Keratinocyte (primary cell): Measurements from ENCODE around the gene NF1. TPM values are rescaled to one million over a fixed set of nuclear protein-coding genes. Genes with fewer than 3 reads are reported as not detected.

Source experiments
- DNase-seq: peaks from one replicate; pipeline ENCODE4 v3.0.0-alpha.2; 2011; ENCODE audit warnings: low read depth, missing footprints, low spot score
- FAIRE-seq: peaks from 2 replicates; lab custom pipeline; 2011; peaks lifted over from hg19 to GRCh38; lab: Jason Lieb, UNC
- H2AFZ ChIP-seq: 2 replicates; pipeline ENCODE4 v1.6.0; 2012; ENCODE audit warnings: low read length, control low read depth, inconsistent platforms; ENCODE audit not compliant: control insufficient read depth
- H3K27ac ChIP-seq: 2 replicates; pipeline ENCODE4 v1.5.1; 2011; ENCODE audit warnings: low read length; ENCODE audit not compliant: control insufficient read depth, insufficient read depth
- H3K27me3 ChIP-seq: 3 replicates; pipeline ENCODE4 v1.6.0; 2011; ENCODE audit warnings: low read length; ENCODE audit not compliant: control insufficient read depth, insufficient read depth; ENCODE audit errors: extremely low read depth
- H3K36me3 ChIP-seq, 2 experiments: 2 replicates in 1 of 2; 3 replicates in 1 of 2; pipeline ENCODE4 v1.5.1; 2011; ENCODE audit warnings: low read length in 2 of 2, mild to moderate bottlenecking in 1 of 2; ENCODE audit not compliant: control insufficient read depth in 2 of 2, insufficient read depth in 2 of 2; ENCODE audit errors: extremely low read depth in 1 of 2
- H3K4me1 ChIP-seq: 3 replicates; pipeline ENCODE4 v1.5.1; 2011; ENCODE audit warnings: low read length; ENCODE audit not compliant: control insufficient read depth, insufficient read depth; ENCODE audit errors: extremely low read depth
- H3K4me2 ChIP-seq: 3 replicates; pipeline ENCODE4 v1.6.0; 2011; ENCODE audit warnings: low read depth, low read length; ENCODE audit not compliant: control insufficient read depth, insufficient read depth; ENCODE audit errors: extremely low read depth
- H3K4me3 ChIP-seq, 3 experiments: fragments of 200-600 bp in 1 of 3; sonication (generic) in 1 of 3; 2 replicates in 2 of 3; 3 replicates in 1 of 3; pipeline ENCODE4 v1.5.1; 2011 to 2016; ENCODE audit warnings: low read length in 3 of 3, mild to moderate bottlenecking in 3 of 3, control low read depth in 2 of 3, inconsistent platforms in 1 of 3, low read depth in 1 of 3, mixed read lengths in 1 of 3, mixed run types in 1 of 3, moderate library complexity in 1 of 3; ENCODE audit not compliant: control insufficient read depth in 2 of 3, insufficient read depth in 2 of 3; ENCODE audit errors: extremely low read depth in 1 of 3
- H3K79me2 ChIP-seq: 2 replicates; pipeline ENCODE4 v1.6.0; 2012; ENCODE audit warnings: low read length; ENCODE audit not compliant: control insufficient read depth, insufficient read depth
- H3K9ac ChIP-seq: 3 replicates; pipeline ENCODE4 v1.6.0; 2011; ENCODE audit warnings: low read length; ENCODE audit not compliant: control insufficient read depth, insufficient read depth; ENCODE audit errors: extremely low read depth
- H3K9me1 ChIP-seq: 3 replicates; pipeline ENCODE4 v1.6.0; 2011; ENCODE audit warnings: low read length; ENCODE audit not compliant: control insufficient read depth, insufficient read depth; ENCODE audit errors: extremely low read depth
- H3K9me3 ChIP-seq: 2 replicates; pipeline ENCODE4 v1.5.1; 2012; ENCODE audit warnings: low read depth, low read length; ENCODE audit not compliant: control insufficient read depth
- H4K20me1 ChIP-seq: 3 replicates; pipeline ENCODE4 v1.6.0; 2011; ENCODE audit warnings: low read length; ENCODE audit not compliant: control insufficient read depth, insufficient read depth; ENCODE audit errors: extremely low read depth
- CTCF ChIP-seq, 3 experiments: IDR thresholded peaks in 1 of 3; conservative IDR thresholded peaks in 1 of 3; optimal IDR thresholded peaks in 1 of 3; 2 replicates in 2 of 3; 3 replicates in 1 of 3; pipeline versions ENCODE3 to v1.5.1; 2011; ENCODE audit warnings: low read length in 3 of 3, mild to moderate bottlenecking in 3 of 3, moderate library complexity in 2 of 3, control low read depth in 1 of 3, inconsistent platforms in 1 of 3; ENCODE audit not compliant: insufficient read depth in 2 of 3; ENCODE audit errors: extremely low read depth in 1 of 3
- EZH2 ChIP-seq: IDR thresholded peaks from one replicate; pipeline ENCODE4 v1.6.1; 2012; ENCODE audit warnings: inconsistent platforms, mild to moderate bottlenecking, low read length, moderate library complexity
- dilution Hi-C: fragments of 300-500 bp; cut with MboI; formaldehyde crosslinking; loops from one replicate; pipeline ENCODE4 v1.7.0; 2020; ENCODE audit warnings: low sequenced_read_pairs; ENCODE audit not compliant: extremely low pct_ligation_motif_present
- polyA plus RNA-seq, 5 experiments: library from polyadenylated mRNA; depleted of rRNA in 3 of 5; stranded (reverse) in 3 of 5; stranded (forward) in 1 of 5; unstranded in 1 of 5; fragments of >200 nt; gene quantifications; 1 replicate in 1 of 5; 2 replicates in 3 of 5; 3 replicates in 1 of 5; pipeline versions ENCODE4 v1.2.1 to v1.2.3, GENCODE V29; 2011 to 2012; ENCODE audit warnings: missing spikeins in 2 of 5, low read depth in 1 of 5, low replicate concordance in 1 of 5

The NF1 gene
- polyA plus RNA-seq, 1 donor (not counting 4 experiments of a cell fraction or from before 2014, with no cell fraction given): 26.7 TPM

- H3K9ac ChIP-seq: no peak overlapping the region
- no peak overlapping the region for H3K4me3 ChIP-seq
- no peaks in the 10 kb centered on the region for H3K9me3 ChIP-seq
- H3K79me2 ChIP-seq: no peaks in the 10 kb centered on the region
- no peak overlapping the region for H3K27ac ChIP-seq
- H3K9me1 ChIP-seq: no peaks in the 10 kb centered on the region
- peaks cover 45% of the 10 kb centered on the region for H3K4me1 ChIP-seq
- TF ChIP-seq CTCF (optimal IDR thresholded peaks at IDR 0.05 in 1 of 3, IDR thresholded peaks at IDR 0.05 in 1 of 3, conservative IDR thresholded peaks at IDR 0.05 in 1 of 3; ENCODE audit: extremely low read depth in 1 of 3, insufficient read depth in 2 of 3, low read length in 3 of 3): no peak
- peak overlapping the region; percentile 8 for H3K4me2 ChIP-seq
- H4K20me1 ChIP-seq: no peaks in the 10 kb centered on the region
- no peaks in the 10 kb centered on the region for H3K27me3 ChIP-seq
- dilution Hi-C loops: no loop called here
- H3K36me3 ChIP-seq: peaks cover 2 to 4% of the 10 kb centered on the region in 2 experiments
- no peak overlapping the region for H2AFZ ChIP-seq
- DNase-seq (no peak), FAIRE-seq (peak; percentile 73)
These were observed 156.6 kb downstream of the NF1 start for GRCh38 chr17:31251105-31251969.

GRCh38 chr17:31251970-31252328 lies 157.2 kb downstream of the NF1 start:
- H3K4me2 ChIP-seq: no peak overlapping the region
- no peak overlapping the region for H2AFZ ChIP-seq
- dilution Hi-C loops: no loop called here
- no peaks in the 10 kb centered on the region for H4K20me1 ChIP-seq
- H3K4me1 ChIP-seq: peaks cover 45% of the 10 kb centered on the region
- TF ChIP-seq CTCF (optimal IDR thresholded peaks at IDR 0.05 in 1 of 3, IDR thresholded peaks at IDR 0.05 in 1 of 3, conservative IDR thresholded peaks at IDR 0.05 in 1 of 3; ENCODE audit: extremely low read depth in 1 of 3, insufficient read depth in 2 of 3, low read length in 3 of 3): no peak
- TF ChIP-seq EZH2: no peak
- no peak for DNase-seq
- H3K79me2 ChIP-seq: no peaks in the 10 kb centered on the region
- H3K27ac ChIP-seq: no peak overlapping the region
- H3K36me3 ChIP-seq: peaks cover 2 to 4% of the 10 kb centered on the region in 2 experiments
- H3K4me3 ChIP-seq: no peak overlapping the region
- H3K27me3 ChIP-seq: no peaks in the 10 kb centered on the region
- H3K9me3 ChIP-seq: no peaks in the 10 kb centered on the region
- H3K9me1 ChIP-seq: no peaks in the 10 kb centered on the region
- FAIRE-seq: no peak
- no peak overlapping the region for H3K9ac ChIP-seq
